PC-3 (cell line): ENCODE results near the gene PCYT2. TPM values are rescaled to one million over a fixed set of nuclear protein-coding genes. Genes with fewer than 3 reads are reported as not detected.

Source experiments
- ATAC-seq: fragments of 200-7000 bp; cut with Tn5 transposase; 2 replicates; pipeline ENCODE4 v1.9.1; 2020; ENCODE audit warnings: mild to moderate bottlenecking, moderate library complexity
- BruUV-seq: library from RNA; stranded (reverse); fragments of 400-500 nt; replicated peaks from 2 replicates; lab custom pipeline; 2021; lab: Mats Ljungman, UMichigan
- CTCF ChIA-PET: fragments of 300-600 bp; sonication (Branson Sonifier 250); formaldehyde crosslinking; loops from one replicate; lab custom pipeline; 2022; ENCODE audit warnings: antibody characterized with exemption; lab: Charles Lee
- POLR2A ChIA-PET: fragments of 300-600 bp; sonication (Branson Sonifier 250); formaldehyde crosslinking; loops from one replicate; lab custom pipeline; 2022; ENCODE audit warnings: antibody characterized with exemption; ENCODE audit not compliant: unreplicated experiment; lab: Charles Lee
- DNase-seq: peaks from one replicate; pipeline ENCODE4 v3.0.0-alpha.2; 2015
- H2AFZ ChIP-seq: fragments of 300-600 bp; sonication (generic); 2 replicates; pipeline ENCODE4 v1.6.0; 2016; ENCODE audit warnings: antibody characterized with exemption, low read length
- H3F3A ChIP-seq: fragments of 300-600 bp; sonication (generic); one replicate; pipeline ENCODE4 v1.6.0; 2017; ENCODE audit warnings: antibody characterized with exemption, low read length, control low read depth, mild to moderate bottlenecking; ENCODE audit not compliant: unreplicated experiment
- H3K27ac ChIP-seq: fragments of 300-600 bp; sonication (generic); 2 replicates; pipeline ENCODE4 v1.5.1; 2016; ENCODE audit warnings: mild to moderate bottlenecking, low read length
- H3K27me3 ChIP-seq: fragments of 300-600 bp; sonication (generic); 2 replicates; pipeline ENCODE4 v1.6.1; 2016; ENCODE audit warnings: low read length, mixed read lengths
- H3K36me3 ChIP-seq: fragments of 300-600 bp; sonication (generic); 2 replicates; pipeline ENCODE4 v1.6.1; 2016; ENCODE audit warnings: low read depth, mixed run types, low read length, mixed read lengths
- H3K4me1 ChIP-seq: fragments of 300-600 bp; sonication (generic); 2 replicates; pipeline ENCODE4 v1.5.1; 2016; ENCODE audit warnings: low read length; ENCODE audit not compliant: insufficient read depth
- H3K4me2 ChIP-seq: fragments of 300-600 bp; sonication (generic); 2 replicates; pipeline ENCODE4 v1.6.0; 2016; ENCODE audit warnings: low read length
- H3K4me3 ChIP-seq: fragments of 300-600 bp; sonication (generic); 2 replicates; pipeline ENCODE4 v1.5.1; 2016; ENCODE audit warnings: mild to moderate bottlenecking, low read length, mixed read lengths
- H3K79me2 ChIP-seq: fragments of 300-600 bp; sonication (generic); 2 replicates; pipeline ENCODE4 v1.6.1; 2017; ENCODE audit warnings: low read length, mixed read lengths
- H3K9ac ChIP-seq: fragments of 300-600 bp; sonication (generic); 2 replicates; pipeline ENCODE4 v1.6.0; 2016; ENCODE audit warnings: mild to moderate bottlenecking, low read length
- H3K9me2 ChIP-seq: fragments of 300-600 bp; sonication (generic); replicated peaks from 2 replicates; pipeline ENCODE4 v1.6.1; 2016; ENCODE audit warnings: mixed run types, low read length, mixed read lengths
- H3K9me3 ChIP-seq: fragments of 300-600 bp; sonication (generic); 2 replicates; pipeline ENCODE4 v1.6.1; 2016; ENCODE audit warnings: low read length, mixed read lengths
- H4K20me1 ChIP-seq: fragments of 300-600 bp; sonication (generic); 2 replicates; pipeline ENCODE4 v1.6.1; 2016; ENCODE audit warnings: low read length, mixed read lengths
- EZH2 ChIP-seq: fragments of 300-600 bp; sonication (generic); IDR thresholded peaks from one replicate; pipeline ENCODE4 v1.6.1; 2017; ENCODE audit warnings: antibody characterized with exemption, mild to moderate bottlenecking, low read length; ENCODE audit not compliant: unreplicated experiment
- EZH2phosphoT487 ChIP-seq: fragments of 300-600 bp; sonication (generic); IDR thresholded peaks from 2 replicates; pipeline ENCODE4 v1.6.1; 2018; ENCODE audit warnings: mild to moderate bottlenecking, antibody characterized with exemption, low read length, borderline replicate concordance
- intact Hi-C: fragments of 100-400 bp; cut with micrococcal nuclease; formaldehyde crosslinking; loops from 2 replicates; pipeline ENCODE4 v1.9.0; 2023
- total RNA-seq: library from RNA; depleted of rRNA; stranded (reverse); fragments of >200 nt; gene quantifications from 2 replicates; pipeline ENCODE4 v1.2.3, GENCODE V29; 2014
- TF ChIP-seq, protein P1 (sequence below): fragments of 300-600 bp; sonication (generic); conservative IDR thresholded peaks from 2 replicates; pipeline ENCODE4 v1.5.1; 2017; ENCODE audit warnings: antibody characterized with exemption, low read depth, mild to moderate bottlenecking, low read length

Gene PCYT2
- total RNA-seq, 1 experiment from 2014 or later, result 33.3 TPM

DNA sequence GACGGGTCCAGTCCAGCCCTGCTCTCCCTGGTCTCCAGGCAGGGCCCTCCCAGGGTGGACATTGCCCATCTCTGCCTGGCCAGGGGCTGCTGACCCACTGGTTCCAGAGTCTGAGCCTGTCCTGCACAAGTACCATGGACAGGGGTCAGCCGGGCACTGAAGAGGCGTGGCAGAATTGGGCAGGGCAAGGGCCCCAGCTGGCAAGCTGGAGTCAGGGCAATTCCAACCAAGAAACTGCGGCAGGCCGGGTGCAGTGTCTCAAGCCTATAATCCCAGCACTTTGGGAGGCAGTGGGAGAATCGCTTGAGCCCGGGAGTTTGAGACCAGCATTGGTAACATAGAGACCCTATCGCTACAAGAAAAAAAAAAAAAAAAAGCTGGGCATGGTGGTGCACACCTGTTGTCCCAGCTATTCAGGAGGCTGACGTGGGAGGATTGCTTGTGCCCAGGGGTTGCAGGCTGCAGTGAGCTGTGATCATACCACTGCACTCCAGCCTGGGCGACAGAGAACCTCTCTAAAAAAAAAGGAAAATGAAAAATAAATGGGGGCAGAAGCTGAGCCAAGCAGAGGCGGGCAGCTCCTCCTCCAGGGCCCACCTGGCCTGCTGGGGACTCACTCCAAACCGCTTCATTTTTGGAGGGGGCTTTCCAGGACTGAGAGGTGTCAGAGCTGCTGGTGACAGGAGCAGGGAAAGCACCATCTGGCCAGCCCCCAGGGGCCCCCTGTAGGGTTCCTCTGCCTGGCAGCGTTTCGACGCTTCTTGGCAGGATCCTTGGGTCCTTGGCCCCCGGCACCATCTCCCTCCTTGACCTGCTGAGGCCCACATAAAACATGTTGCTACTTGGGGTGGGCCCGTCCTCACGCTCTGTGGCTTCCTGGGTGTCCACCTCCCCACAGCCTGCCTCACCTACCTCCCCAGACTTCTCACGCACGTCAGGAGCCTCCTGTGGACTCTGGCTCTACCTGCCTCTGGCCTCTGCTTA lies 19.2 kb upstream of the PCYT2 start:
- H3K27ac ChIP-seq, result no peak overlapping the region
- no peak overlapping the region for H2AFZ ChIP-seq
- H4K20me1 ChIP-seq, result no peaks in the 10 kb centered on the region
- CTCF ChIA-PET, result interaction anchor here (0.6 kb wide), 1 partner anchor 18 kb away, joined by 4 read pairs; no protein-coding TSS in a partner anchor
- POLR2A ChIA-PET, result no interaction called here
- BruUV-seq, result TSS peak; percentile 14
- ATAC-seq, result no peak
- H3K27me3 ChIP-seq, result no peaks in the 10 kb centered on the region
- H3F3A ChIP-seq, result no peaks in the 10 kb centered on the region
- no peaks in the 10 kb centered on the region for H3K9me2 ChIP-seq
- DNase-seq, result peak; percentile 31
- H3K4me2 ChIP-seq, result no peak overlapping the region
- peaks cover 34% of the 10 kb centered on the region for H3K79me2 ChIP-seq
- peaks cover 17% of the 10 kb centered on the region for H3K4me1 ChIP-seq
- no peaks in the 10 kb centered on the region for H3K36me3 ChIP-seq
- H3K9ac ChIP-seq, result no peak overlapping the region
- H3K4me3 ChIP-seq, result no peak overlapping the region
- intact Hi-C loops, result no loop called here
- no peaks in the 10 kb centered on the region for H3K9me3 ChIP-seq
- TF ChIP-seq EZH2phosphoT487, result no peak
- TF ChIP-seq, protein P1, sequence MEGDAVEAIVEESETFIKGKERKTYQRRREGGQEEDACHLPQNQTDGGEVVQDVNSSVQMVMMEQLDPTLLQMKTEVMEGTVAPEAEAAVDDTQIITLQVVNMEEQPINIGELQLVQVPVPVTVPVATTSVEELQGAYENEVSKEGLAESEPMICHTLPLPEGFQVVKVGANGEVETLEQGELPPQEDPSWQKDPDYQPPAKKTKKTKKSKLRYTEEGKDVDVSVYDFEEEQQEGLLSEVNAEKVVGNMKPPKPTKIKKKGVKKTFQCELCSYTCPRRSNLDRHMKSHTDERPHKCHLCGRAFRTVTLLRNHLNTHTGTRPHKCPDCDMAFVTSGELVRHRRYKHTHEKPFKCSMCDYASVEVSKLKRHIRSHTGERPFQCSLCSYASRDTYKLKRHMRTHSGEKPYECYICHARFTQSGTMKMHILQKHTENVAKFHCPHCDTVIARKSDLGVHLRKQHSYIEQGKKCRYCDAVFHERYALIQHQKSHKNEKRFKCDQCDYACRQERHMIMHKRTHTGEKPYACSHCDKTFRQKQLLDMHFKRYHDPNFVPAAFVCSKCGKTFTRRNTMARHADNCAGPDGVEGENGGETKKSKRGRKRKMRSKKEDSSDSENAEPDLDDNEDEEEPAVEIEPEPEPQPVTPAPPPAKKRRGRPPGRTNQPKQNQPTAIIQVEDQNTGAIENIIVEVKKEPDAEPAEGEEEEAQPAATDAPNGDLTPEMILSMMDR, result no peak
- TF ChIP-seq EZH2, result no peak

DNA sequence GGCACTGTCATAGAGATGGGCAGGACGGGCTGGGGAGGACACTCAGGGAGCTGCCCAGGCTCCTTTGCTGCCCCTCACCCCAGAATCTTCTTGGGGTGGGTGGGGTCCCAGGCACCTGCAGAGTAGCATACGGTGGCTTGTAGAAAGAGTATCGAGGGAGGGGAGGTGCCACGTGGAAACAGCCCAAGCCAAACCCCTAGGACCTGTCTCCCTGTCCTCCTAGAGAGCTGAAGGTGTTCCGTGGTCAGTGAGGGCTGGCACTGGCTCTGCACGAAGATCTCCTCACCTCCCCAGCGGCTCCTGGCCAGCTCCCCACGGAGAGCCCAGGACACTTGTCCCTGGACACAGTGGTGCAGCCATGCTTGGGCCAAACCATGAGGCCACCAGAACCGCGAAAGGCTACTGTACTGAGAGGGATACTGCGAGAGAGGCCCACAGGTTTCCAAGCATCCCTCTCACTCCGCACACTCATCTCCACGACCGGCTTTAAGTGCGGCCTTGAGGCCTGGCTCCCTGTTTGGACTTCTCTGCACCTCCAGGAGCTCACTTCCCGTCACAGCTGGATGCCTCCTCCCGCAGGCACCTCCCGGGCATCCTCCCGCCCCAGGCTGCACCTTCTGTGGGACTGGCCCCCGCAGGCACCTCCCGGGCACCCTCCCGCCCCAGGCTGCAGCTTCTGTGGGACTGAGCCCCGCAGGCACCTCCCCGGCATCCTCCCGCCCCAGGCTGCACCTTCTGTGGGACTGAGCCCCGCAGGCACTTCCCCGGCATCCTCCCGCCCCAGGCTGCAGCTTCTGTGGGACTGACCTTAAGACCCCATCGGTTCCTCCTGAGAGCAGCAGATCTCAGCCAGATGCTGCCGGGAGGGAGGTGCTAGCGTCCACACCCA lies 18.3 kb upstream of the PCYT2 start:
- Histone ChIP-seq H3K9ac (peak overlapping the region; percentile 80; the same call in 1 of the 2 replicates), H3K4me3 (peak overlapping the region; percentile 81), H4K20me1 (no peaks in the 10 kb centered on the region), H3K27me3 (no peaks in the 10 kb centered on the region), H3K9me3 (no peaks in the 10 kb centered on the region), H2AFZ (0 out of 2 replicates have a peak overlapping the region, but pooled peaks have one; percentile 78), H3K4me1 (peaks cover 23% of the 10 kb centered on the region), H3F3A (no peaks in the 10 kb centered on the region), H3K27ac (no peak overlapping the region), H3K36me3 (no peaks in the 10 kb centered on the region), H3K4me2 (peak overlapping the region; percentile 96), H3K79me2 (peaks cover 39% of the 10 kb centered on the region), H3K9me2 (no peaks in the 10 kb centered on the region)
- ATAC-seq, result no peak
- CTCF ChIA-PET, result no interaction called here
- intact Hi-C loops, result loop anchor here (5.0 kb wide), 1 partner anchor 57 kb away; the partner anchor contains the start of gene ARHGDIA
- no TSS peak for BruUV-seq
- no peak for DNase-seq
- no peak for TF ChIP-seq EZH2phosphoT487
- no peak for TF ChIP-seq EZH2
- TF ChIP-seq, protein P1, result no peak
- POLR2A ChIA-PET, result no interaction called here
